COR-L47 (cell line): ENCODE results near the gene BRIP1.

ENCODE experiments used
- DNase-seq: peaks from one replicate; lab custom pipeline; 2025; lab: John Stamatoyannopoulos, UW

Gene BRIP1

GRCh38 chr17:61662186-61662585 is 201.1 kb downstream of the BRIP1 start:
- no peak for DNase-seq

- no peak for DNase-seq
Measured at GRCh38 chr17:61660746-61661485, 202.4 kb downstream of the BRIP1 start.

DNA sequence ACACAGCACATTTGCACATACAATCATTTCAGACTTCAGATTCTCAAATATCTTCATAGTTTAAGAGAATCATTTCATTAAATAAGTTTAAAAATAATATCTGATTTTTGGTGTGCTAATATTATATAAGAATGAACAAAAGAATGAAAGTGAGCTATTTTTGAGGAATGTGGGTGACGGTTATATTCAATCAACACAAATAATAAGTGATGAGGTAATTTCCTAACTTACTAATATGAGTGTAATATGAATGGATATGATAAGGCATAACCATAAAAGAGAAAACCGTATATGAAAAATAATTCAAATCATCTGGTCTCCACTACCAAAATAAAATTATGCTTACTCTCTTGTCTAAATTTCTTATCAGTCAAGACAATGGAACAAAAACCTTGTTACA is 203.9 kb downstream of the BRIP1 start:
- DNase-seq = no peak

DNA sequence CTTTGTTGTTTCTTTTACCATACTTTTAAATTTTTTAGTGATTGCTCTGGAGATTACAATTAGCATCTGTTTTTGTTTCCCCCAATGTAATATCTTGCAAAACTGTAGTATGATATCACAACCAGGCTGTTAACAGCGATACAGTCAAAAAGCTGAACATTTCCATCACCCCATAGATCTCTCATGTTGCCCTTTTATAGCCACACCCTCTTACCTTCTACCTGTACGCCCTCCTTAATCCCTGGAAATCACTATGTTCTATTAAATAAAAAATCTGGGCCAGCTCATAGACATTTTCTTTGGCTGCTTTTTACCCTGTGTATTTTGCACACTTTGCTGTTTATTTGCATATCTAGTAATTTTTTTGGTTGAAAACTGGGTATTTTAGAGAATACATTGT is 205.1 kb downstream of the BRIP1 start:
- no peak for DNase-seq

- DNase-seq = no peak
Measured at GRCh38 chr17:61657338-61657737, 206.0 kb downstream of the BRIP1 start.

- no peak for DNase-seq
Measured at GRCh38 chr17:61656721-61657217, 206.6 kb downstream of the BRIP1 start.

DNA sequence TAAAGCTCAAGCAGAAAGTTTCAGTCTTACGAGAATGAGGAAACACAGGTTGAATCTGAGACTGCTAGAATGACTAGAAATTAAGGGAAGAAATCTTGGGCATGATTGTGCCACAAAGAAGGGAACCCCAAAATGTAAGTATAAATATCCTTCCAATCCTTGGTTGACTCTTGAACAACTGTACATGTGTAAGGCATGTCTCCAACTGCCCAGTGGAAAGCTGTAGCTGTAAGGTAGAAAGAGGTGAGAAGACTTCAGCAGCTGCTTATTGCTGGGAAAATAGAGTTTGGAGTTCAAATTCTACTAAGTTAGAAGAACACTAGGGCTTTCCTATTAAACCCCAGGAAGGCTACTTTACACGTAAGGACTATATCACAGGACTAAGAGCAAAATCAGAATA is 212.6 kb downstream of the BRIP1 start:
- DNase-seq = no peak

DNA sequence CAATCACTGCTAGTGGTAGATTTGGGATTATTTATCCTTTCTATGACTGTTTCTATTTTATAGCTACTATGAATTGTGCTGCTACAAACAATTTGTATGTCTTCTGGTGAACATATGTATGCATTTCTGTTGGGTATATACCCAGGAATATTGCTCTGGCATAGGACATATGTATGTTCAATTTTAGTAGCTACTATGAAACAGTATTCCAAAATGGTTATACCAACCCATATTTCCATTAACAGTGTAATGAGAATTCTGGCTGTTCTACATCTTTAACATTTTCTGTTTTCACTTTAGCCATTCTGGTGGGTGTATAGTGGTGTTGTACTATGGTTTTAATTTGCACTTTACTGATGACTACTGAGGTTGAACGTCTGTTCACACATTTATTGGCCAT is 214.7 kb downstream of the BRIP1 start:
- no peak for DNase-seq

DNA sequence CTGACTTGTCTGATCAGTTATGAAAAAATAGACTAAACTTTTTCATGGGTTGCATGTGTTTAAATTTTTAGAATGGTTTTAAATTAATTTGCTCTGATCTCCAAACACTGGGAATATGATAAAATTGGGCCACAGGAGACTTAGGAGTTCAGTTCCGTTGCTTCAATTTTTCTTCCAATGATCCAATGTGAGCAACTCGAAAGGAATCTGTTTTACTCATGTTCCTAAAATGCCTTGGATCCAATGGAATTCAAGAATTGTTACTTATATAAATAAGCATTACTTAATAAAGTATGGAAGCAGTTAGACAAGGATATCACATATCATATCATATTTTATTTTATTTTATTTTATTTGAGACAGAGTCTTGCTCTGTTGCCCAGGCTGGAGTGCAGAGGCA is 216.3 kb downstream of the BRIP1 start:
- no peak for DNase-seq

DNA sequence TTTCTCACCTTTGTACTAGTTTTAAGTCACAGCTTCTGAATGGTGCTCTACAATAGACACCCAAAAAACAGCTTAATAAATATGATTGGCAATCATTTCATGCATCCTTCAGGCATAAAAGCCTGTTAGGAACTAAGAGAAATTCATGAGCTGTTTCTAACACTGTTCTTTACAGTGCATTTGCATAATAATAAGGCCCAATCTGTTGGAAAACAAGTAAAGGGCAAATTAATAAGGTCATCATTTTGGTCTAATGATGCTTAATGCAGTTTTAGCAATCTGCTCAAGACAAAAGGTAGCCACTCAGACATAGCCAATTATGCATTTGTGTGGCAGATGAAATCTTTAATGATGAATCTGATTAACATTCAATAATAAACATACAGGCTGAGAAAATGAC is 216.8 kb downstream of the BRIP1 start:
- no peak for DNase-seq

DNA sequence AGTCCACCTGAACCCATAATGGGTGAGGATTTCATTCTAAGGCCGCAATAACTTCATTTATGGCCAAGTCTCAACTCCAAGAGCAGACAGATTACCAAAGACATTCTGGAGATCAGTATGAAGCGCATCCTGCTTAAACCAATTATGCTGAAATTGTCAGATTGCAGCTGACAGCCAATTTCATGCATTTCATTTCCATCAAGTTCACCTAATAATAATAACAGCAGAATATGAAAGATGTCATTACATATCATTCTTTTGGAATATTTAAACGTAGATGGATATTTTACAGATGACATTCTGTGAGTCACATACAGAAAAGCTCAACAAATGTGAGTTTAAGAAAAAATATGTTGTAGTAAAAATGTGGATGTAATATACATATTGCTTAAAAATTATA is 217.4 kb downstream of the BRIP1 start:
- DNase-seq = no peak

DNA sequence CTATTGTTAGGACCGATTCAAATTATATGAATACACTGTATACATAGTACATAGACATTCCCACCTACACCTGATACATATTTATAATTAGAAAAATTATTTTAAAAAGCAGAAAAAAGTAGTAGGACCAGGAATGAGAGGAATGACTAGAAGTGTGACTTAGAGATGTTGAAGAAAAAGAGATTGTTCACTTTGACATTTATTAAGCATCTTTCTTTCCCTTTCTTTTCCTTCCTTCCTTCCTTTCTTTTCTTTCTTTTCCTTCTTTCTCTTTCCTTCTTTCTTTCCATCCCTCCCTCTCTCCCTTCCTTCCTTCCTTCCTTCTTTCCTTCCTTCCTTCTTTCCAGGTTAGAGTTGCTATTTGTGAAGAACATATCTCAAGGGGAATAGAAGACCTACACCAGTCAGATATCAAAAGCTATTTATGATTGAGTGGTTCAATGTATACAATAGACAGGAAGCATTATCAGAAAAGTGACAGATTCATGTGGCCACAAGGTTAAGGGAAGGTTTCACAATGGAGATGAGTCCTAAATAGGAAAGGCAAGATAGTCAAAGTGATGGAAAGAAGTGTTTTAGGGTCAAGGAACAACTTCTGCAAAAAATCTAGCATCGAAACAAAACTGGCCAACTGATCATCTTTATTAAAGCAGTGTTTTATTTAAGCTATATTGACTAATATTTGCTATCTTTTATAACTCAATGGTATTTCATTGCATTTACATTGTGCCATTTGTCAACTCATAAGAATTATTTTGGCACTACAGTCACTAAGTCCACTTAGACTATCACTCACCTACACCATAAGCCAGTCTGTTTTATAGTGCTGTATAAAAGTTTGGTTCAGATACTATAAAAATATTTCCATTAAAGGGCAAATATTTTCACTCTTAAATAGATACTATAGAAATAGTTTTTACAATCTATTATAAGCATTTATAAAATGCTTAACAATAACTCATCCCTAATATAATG is 218.2 kb downstream of the BRIP1 start:
- no peak for DNase-seq

DNA sequence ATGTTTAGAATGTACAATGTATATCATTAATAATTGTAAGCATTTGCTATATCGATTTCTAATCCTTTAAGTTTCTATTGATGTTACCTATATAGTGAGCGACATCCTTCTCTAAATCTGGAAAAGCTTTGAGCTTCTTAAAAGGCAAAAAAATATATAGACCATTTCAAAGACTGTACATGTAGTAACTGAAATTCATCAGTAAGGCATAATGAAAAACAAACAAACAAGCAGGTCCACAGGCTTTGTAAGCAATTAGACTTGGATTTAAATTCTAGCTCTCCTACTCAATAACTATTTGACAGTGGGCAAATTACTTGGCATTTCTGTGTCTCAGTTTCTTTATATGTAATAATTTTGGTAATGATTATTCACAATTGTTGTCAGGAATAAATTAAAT is 220.6 kb downstream of the BRIP1 start:
- DNase-seq = no peak

GRCh38 chr17:61641715-61642114 is 221.6 kb downstream of the BRIP1 start:
- no peak for DNase-seq

DNA sequence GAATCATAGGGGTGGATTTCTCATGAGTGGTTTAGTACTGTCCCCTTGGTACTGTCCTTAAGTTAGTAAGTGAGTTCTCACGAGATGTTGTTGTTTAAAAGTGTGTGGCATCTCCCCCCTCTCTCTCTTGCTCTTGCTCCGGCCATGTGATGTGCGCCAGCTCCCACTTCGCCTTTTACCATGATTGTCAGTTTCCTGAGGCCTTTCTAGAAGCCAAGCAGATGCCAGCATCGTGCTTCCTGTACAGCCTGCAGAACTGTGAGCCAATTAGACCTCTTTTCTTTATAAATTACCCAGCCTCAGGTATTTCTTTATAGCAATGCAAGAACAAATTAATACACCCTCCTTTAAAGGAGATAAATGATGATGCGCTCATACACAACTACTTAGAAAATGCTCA is 222.2 kb downstream of the BRIP1 start:
- DNase-seq = no peak

DNA sequence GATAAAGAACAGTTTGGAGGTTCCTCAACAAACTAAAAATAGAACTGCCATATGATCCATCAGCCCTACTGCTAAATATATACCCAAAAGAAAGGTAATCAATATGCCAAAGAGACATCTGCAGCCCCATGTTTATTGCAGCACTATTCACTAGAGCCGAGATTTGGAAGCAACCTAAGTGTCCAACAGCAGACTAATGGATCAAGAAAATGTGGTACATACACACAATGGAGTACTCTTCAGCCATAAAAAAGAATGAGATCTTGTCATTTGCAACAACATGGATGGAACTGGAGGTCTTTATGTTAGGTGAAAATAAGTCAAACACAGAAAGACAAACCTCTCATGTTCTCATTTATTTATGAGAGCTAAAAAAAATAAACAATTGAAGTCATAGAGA is 223.5 kb downstream of the BRIP1 start:
- DNase-seq = no peak

DNA sequence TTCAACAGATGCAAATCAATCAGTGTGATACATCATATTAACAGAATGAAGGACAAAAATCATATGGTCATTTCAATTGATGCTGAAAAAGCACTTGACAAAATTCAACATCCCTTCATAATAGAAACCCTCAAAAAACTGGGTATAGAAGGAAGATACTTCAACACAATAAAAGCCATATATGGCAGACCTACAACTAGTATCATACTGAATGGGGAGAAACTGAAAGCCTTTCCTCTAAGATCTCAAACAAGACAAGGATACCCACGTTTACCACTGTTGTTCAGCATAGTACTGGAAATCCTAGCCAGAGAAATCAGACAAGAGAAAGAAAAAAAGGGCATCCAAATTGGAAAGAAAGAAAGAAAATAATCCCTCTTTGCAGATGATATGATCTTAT is 225.2 kb downstream of the BRIP1 start:
- DNase-seq = no peak

- peak; percentile 18 for DNase-seq
Measured at GRCh38 chr17:61635913-61636432, 227.4 kb downstream of the BRIP1 start.

DNA sequence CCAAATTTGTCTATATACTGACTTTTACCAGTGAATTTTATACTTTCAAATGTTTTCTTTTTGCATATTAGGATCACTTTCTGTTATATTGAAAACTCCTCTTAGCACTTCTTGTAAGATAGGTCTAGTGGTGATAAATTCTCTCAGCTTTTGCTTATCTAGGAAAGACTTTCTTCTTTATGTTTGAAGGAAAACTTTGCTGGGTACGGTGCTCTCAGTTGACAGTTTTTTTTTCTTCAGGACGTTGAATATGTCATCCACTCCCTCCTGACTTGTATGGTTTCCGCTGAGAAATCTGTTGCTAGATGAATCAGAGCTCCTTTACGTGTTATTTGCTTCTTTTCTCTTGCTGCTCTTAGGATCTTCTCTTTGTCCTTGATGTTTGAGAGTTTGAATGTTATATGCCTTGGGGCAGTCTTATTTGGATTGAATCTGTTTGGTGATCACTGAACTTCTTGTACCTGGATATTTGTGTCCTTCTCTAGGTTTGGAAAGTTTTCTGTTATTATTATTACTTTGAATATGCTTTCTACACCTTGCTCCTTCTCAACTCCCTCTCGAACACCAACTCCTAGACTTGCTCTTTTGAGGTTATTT is 228.3 kb downstream of the BRIP1 start:
- no peak for DNase-seq

DNA sequence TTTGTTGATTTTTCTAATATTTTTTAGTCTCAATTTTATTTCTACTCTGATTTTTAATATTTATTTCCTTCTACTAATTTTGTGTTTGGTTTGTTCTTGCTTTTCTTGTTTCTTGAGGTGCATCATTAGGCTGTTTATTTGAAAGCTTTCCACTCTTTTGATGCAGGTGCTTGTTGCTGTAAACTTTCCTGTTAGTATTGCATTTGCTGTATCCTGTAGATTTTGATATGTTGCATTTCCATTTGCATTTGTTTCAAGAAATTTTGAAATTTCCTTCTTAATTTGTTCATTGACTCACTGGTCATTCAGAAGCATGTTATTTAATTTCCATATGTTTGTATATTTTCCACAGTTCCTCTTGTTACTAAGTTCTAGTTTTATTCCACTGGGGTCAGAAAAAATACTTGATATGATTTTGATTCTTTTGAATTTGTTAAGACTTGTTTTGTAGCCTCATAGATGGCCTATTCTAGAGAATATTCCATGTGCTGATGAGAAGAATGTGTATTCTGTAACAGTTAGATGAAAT is 229.3 kb downstream of the BRIP1 start:
- no peak for DNase-seq

GRCh38 chr17:61632826-61633225 is 230.5 kb downstream of the BRIP1 start:
- no peak for DNase-seq

DNA sequence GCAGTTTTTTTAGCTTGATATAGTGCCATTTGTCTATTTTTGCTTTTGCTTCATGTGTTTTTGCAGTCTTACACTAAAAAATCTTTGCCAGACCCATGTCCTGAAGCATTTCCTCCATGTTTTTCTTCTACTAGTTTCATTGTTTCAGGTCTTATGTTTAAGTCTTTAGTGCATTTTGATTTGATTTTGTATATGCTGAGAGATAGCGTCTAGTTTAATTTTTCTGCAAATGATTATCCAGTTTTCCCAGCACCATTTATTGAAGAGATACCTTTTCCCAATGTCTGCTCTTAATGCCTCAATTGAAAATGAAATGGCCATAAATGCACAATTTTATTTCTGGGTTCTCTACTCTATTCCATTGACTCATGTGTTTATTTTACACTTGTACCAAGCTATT is 231.5 kb downstream of the BRIP1 start:
- DNase-seq = no peak
